ENCODE data around the gene COX4I1.

COX4I1 gene

DNA sequence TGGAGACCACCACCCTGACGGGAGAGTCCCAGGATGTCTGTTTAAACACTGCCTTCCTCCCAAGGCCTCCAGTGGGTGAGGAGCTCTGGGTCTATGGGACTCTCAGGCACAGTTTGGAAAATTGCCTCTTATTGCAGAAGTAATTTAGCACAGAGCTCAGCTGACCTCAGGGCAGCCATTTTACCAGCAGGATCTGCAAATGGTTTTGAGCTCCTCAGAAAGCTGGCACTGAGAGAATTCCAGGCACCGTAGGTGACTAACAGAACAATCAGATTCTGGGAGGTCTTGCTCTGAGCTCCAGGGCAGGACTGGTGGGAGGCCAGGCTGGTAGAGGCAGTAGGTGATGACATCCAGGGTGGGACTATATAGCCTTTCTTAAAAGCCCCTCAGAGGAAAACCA lies 31.3 kb upstream of the COX4I1 start:
- DNase-seq: no peak

DNA sequence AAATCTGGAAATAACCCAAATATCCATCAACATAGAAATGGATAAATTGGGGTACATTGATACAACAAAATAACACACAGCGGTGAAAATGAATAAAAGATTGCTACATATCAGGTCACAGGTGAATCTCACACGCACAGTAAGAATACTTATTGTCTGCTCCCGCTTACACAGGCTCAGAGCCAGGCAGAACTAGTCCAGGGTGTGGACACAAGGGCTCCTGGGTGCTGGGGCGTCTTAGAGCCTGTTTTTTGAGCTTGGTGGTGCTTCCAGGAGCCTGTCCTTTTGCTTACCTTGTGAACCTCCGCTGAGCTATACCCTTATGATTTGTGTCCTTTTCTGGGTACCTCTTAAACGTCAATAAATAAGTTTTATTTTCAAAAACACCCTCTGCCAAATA lies 28.8 kb upstream of the COX4I1 start:
- DNase-seq: no peak

DNA sequence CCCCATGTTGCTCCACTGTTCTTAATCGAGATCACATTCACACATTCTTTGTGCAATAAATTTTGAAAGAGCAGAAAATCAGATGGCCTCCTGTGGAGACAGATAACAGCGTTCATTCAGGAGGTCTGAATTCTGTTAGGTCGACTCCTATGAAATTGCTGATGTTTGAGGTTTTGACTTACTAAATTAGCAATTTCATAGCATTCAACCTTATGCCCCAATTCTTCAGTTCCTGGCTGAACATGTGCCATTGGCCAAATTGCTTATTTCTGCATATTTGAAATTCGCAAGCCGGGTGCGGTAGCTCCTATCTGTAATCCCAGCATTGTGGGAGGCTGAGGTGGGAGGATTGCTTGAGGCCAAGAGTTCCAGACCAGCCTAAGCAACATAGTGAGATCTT lies 26.5 kb upstream of the COX4I1 start:
- DNase-seq: no peak

DNA sequence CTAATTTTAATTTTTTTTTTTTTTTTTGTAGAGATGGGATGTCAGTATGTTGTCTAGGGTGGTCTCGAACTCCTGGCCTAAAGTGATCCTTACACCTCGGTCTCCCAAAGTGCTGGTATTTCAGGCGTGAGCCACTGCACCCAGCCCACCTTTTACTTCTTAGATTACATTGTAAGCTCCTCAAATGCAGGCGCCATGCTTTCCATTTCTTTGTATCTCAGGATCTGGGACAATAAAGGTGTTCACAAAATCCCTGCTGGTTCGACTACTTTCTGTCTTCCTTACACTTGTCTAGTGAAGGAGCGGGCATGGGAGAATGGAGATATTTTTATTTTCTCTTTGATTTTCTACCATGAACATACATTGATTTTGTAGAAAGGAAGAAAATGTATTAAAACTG lies 25.4 kb upstream of the COX4I1 start:
- DNase-seq: no peak

DNA sequence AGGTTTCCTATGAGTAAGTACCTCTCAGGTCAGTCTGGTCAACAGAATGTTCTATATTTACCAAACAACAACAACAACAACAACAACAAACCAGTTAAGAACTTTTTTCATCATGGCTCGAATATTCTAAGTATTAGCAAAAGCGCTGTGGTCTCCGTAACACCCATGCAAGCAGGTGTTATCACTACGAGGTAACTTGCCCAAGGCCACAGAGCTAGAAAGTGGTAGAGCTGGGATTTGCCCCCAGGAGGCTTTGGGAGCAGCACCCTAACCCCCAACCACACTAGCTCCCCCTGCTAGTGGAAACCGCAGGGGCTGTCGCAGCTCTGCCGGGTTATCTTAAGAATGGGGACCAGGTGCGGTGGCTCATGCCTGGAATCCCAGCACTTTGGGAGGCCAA lies 24.7 kb upstream of the COX4I1 start:
- DNase-seq: no peak

DNA sequence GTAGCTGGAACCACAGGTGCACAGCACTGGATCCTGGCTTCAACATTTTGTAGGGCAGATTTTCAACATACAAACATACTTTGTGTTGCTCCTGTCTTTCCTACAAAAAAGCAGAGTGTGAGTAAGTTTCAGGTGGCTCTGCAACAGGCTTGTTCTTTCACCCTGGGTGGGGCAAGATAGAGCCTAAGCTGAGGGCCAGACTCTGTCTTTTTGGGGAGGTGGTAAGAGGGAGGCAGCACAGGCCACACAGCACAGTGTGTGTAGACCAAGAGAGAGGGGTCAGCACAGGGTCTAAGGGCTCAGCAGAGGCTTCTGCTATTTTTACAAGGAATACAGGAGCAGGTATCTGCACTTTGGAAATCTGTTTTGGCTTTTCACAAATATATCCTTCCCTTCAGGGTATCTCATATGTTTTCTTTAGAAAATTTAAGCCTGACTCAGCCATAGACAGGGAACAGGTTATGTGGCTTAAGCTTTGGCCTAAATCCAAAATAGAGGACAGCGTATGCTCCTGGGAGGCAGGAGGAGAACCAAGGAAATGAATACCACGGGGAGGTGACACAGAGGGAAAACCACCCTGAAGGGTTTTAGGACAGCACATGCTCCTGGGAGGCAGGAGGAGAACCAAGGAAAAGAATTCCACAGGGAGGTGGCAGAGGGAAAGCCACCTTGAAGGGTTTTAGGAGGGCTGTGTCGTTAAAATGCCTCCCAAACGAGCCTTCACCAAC lies 21.7 kb upstream of the COX4I1 start:
- DNase-seq: no peak

DNA sequence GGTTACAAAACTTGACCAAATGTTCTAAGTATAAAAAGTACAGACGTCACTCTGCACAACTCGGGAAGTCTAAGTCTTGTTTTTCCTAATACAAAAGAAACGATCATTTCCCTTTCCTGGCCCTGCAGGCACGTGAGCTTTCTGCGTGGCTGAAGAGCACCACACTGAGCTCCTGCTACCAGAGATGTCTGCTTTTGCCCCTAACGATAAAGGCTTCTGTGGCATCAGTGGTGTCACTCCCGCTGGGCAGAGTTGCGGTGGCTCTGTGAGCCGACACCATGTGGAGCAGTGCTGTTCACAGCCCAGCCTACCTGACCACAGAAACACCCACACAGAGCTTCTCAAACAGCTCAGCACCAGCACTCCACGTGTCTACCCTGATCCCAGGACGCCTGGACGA lies 20.6 kb upstream of the COX4I1 start:
- DNase-seq: no peak

DNA sequence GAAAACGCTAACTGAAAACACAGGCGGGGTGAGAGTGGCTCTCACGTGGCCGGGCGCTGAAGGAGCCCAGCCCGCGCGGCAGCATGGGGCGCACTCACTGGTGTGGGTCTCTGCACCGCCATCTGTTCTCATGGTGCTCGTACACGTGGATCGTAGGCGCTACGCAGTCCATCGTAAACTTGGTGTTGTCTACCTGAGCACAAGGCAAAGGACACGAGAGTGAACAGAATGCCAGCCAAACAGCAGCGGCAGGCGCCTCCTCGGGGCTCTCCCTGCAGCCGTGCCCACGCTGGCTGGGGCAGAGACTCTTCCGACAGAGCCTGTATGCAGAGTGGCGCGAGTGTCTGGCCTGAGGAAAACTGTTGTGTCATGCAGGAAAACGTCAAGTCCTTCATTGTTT lies 19.2 kb upstream of the COX4I1 start:
- no peak for DNase-seq

DNA sequence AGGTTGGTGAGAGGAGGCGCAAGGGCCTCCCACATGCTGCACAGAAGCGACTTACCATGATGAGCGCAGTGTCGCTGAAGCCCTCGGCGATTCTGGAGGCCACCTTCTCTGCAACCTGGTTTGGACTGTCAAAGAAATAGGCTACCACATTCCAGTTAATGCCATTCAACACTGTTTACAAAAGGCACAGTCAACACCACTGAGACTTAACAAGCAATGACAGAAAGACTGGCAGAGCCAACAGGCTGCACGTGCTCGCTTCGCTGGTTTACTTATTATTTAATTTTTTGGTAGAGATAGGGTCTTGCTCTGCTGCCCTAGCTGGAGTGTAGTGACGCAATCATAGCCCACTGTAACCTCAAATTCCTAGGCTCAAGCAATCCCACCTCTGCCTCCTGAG lies 18.3 kb upstream of the COX4I1 start:
- DNase-seq: no peak

DNA sequence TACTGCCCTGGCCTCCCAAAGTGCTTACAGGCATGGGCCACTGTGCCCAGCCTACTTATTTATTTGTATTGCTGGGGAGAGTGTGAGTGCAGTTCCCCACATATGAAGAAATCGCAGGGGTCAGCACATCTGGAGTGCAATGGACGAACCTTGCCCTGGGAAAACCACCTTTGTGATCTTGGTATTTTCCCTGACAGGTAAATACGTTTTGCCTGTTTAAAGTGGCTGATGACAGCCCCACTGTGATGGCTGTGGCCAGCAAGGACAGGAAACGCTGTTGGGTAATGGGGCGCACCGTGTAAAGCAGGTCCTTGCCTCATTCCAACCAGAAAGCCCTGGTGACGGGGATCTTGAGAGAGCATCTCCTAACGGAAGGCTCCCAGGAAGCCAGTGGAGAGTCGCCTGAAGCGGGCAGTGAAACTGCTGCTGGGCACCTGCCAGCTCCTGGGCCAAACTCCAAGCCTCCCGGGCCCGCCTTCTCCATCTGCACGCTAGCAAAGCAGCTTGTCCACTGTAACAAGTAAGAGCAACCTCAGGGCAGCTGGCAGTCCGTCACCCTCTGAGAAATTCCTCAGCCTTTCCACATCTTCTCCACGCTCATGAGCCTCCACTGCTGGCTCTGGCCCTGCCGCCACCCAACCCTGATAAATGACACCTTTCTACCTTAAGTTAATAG lies 17.7 kb upstream of the COX4I1 start:
- peak in 1 of 2 experiments; percentile 39 for DNase-seq

DNA sequence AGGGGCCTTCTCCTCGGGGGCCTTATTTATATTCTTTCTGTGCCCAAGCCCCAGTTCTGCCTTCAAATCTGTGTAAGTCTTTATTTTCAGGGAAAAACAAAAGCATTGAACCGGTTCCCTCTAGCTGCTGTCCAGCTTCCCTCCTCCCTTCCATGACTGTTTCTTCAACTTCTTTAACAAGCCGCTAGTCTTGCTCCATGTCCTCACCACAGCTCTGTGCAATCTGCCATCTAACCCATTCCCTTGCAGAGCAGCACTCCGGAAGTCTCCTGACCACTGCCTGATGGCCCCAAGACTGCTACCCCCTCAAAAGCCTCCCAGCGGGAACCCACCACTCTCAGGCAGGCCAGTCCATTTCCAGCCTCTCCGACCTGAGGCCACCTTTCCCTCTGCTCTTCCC lies 17.0 kb upstream of the COX4I1 start:
- no peak for DNase-seq

DNA sequence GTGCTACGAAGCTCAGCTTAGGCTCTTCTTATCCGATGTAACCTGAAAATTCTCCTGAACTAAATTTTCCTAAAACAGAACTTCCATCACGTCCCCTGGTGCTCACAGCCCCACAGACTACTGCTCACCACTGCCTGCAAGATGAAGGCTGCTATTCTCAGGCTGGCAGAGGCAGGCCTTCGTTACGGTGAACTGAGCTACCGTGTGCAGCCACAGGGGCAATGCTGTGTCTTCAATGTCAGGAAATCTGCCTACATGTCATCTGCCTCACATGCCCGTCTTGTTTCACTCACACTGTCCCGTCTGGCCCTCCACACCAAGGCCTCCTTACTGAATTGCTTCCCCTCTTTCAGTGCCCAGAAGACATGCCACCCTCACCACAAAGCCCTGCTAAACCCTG lies 16.1 kb upstream of the COX4I1 start:
- DNase-seq: no peak

DNA sequence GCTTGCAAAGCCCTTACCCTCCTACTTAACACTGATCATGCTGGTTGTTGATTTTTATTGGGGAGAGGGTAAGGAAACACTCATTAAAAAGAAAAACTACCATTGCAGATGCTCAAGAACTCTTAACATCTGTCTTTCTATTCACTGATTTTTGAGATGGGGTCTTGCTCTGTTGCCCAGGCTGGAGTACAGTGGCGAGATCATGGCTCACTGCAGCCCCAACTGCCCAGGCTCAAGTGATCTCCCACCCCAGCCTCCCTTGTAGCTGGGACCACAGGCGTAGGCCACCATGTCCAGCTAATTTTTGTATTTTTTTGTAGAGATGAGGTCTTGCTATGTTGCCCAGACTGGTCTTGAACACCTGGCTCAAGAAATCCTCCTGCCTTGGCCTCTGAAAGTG lies 14.7 kb upstream of the COX4I1 start:
- DNase-seq: no peak

DNA sequence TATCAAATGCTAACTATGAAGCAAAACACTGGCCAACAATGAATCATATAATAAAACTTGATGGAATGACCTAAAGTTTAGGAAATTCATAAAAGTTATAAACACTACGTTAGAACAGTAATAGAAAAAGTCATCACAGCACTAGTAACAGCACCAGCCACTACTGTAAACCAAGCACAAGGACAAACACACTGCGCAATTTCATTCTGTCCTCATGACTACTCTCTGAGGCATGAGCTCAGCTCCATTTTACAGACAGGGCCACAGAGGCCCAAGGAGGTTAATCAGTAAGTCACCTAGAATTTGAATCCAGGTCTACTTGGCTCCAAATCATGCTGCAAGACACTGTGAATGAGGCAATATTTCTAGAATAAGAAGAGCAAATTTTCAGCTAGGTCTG lies 13.6 kb upstream of the COX4I1 start:
- no peak for DNase-seq

DNA sequence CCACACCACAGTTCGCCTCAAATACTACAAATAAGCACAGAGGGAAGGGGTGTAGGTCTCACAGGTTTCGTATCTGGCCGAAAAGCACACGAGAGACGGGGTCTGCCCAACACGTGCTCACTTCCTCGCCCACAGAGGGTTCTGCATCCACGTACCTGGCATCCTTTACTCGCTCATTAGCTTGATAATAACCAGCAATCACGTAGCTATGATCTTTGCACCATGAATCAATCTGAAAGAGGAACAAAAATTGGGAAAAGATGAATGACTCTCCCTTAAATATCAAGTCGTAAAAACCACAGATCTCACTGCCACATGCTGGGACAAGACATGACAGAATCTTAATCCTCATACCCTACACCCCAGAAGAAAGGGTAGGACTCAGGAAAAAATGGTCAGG lies 10.7 kb upstream of the COX4I1 start:
- no peak for DNase-seq

DNA sequence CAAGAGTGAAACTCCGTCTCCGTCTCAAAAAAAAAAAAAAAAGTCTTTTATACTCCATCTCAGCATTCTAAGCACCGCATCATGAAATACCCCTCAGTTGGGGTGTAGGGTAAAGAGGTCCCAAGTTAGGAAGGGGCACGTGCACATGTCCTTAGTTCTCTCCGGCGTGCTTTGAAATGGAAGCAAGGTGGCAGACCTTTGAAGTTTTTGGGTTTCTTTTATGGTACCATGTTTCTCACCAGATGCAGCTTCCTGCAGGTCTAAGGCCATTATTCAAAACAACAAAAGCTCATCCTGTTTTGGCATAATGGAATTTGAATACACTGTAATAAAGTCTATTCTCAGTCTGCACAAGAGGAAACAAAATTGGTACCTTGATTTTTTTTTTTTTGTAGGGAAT lies 9.7 kb upstream of the COX4I1 start:
- DNase-seq: no peak

DNA sequence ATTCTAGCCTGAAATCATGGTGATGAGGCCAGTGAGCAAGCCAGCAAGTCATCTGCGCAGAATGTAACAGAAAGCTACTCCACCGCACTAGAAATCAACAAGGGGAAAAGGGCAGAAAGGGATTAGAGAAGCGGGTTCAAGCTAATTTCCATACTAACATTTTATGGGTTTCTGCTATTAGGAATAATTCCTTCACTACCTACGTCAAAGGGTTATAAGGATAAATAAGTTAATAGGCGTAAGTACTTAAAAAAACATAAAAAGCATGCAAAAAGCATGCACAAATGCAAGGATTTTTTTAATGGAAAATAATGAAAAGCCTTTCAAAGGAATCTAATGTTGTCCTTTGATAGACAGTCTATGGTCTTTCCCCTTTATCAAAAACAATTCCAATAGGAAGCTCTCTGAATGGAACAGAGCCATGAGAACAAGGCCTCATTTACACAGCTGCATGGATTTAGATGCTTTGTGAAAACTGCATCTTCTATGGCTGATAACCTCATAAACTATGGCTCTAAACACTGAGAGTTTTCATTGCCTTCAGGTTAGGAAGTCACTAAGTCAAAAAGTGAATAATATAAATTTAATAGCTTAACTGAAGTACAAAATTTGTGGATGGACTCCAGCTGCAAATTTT lies 5.7 kb upstream of the COX4I1 start:
- DNase-seq: no peak

DNA sequence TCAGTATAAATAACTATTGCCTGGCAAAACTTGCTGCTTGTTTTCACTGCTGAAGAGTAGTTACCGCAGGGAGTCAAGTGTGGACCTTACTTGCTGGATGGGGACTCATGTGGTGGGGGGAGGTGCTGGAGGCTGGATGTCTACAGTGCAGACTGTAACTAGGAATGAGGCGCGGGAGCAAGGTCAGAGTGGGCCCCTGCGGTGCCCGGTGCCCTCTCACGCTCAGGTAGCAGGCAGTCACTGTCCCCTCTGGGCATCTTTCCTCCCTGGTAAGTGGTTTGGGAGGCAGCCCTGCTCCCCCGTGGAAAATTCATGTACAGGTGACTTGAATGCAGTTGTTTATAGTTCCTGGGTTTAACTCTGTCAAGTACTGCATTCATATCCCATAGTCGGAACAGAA lies 4.8 kb upstream of the COX4I1 start:
- no peak for DNase-seq

DNA sequence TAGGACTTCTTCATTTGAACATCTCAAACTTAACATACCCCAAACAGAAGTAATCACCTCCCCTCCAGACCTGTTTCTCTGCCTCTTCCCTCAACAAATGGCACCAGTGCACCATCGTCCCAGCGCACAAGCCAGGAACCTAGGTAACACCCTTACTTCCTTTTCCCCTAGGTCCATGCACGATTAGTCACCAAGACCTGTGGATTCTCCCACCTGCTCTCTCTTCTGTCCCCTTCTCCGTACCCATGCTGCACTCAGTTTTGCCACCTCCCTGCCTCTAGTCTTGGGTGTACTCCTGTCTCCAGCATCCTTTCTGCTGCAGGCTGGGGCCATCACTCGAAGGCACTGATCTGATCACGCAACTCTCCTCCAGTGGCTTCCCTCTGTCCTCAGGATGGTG lies 3.3 kb upstream of the COX4I1 start:
- no peak for DNase-seq

DNA sequence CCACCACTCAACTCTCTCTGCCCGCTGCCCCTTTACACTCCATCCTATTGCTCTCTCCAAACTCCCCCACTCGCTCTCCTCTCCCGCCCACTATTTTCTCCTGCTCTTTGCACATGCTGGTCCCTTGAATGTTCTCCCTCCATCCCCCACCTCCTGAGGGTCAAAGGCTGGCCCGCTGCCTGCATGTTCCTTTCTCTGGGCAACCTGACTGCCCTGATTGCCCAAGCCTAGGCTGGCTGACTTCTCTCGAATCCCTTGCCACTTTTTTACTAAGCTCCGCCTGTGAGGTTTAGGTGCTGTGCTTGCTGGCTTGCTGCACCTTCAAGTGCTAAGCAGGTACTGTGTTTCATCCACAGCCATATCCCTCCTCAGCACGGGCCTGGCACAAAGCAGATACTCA lies 2.9 kb upstream of the COX4I1 start:
- DNase-seq: no peak

DNA sequence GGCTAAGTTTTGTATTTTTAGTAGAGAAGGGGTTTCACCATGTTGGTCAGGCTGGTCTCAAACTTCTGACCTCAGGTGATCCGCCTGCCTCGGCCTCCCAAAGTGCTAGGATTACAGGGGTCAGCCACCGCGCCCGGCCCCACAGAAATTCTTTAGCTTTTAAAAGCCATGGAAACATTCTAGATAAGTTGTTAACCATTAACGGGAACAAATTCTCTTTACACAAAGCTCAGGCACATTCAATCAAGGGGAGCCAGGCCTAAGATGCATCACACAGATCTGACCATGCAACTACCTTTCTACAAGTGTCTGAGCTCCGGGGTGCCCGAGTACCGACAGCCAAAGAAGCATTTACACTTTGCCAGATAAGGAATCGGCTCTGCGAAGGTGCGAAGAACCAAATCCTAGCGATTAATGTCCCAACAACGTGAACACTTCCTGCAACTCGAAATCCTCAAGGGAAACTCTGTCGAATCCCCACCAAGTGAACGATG lies 1.2 kb upstream of the COX4I1 start:
- no peak for DNase-seq

DNA sequence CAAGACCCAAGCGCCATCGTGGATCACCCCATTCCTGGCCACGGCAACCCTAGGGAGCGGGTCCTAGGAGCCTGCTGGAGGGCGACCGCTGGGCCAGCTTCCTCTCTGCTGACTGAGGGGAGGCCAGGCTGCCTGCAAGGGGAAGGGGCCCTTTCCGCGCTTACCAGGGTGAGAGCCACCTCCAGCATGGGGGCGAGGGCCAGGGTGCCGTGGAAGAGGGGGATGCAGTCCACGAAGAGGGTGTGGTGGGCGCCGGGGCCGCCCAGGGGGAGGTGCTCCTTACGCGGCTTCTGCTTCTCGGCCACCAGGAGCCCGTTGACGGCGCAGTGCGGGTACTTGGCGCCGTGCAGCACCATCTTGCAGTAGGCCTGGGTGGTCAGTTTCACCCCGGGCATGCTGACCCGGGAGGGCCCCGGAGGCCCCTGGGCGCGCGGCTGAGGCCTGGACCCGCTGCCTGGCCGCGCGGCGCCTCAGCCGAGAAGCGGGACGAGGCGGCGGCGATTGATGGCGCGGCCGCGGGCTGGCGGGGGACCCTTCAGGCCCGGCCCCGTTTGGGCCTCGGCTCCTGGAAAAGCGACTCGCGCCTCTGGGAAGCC lies 496 bp upstream of the COX4I1 start:
- DNase-seq: no peak

DNA sequence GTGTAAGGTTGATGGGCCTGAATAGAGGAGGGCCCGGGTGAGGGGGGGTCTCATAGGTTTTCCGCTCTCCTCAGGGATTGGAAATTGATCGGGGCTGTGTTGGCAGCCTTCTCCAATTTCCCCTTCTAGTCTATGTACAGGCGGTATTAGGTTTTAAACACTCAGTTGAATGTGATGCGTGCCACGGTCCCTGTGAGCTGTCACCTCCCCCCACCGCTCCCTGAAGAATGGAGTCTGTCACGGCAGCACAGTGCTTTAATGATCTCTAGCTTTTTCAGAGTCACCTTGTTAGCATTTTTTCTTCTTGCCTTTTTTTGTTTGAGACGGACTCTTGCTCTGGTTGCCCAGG lies 800 bp downstream of the COX4I1 start:
- no peak for DNase-seq

DNA sequence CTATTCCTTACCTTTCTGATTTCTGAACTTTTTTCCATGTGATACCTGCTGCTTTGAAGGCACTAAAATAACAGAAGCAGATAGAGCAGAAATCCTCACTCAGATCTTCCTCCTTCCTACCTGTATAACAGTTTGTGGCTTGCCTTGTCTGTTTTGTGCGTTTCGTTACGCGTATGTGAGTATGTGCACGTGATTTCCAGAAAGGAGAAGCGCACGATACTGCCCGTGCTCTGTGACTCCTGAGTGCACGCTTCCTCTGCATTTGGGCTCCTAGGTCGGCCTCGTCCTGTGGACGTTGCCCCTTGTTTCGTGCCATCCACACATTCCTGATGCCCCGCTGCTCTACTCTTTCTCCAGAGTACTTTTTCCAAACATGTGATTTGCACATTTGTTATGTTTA lies 4.1 kb downstream of the COX4I1 start:
- DNase-seq: no peak
